Measurements from ENCODE around the gene SLC38A3.

Gene SLC38A3

GRCh38 chr3:50269977-50270413 lies 64.9 kb downstream of the SLC38A3 start:
- DNase-seq, result no peak

- DNase-seq, result no peak
Measured at GRCh38 chr3:50270422-50271224, 65.6 kb downstream of the SLC38A3 start.
